GM19372 (cell line): Measurements from ENCODE around the gene ARHGEF6.

Source experiments
- ATAC-seq: cut with Tn5 transposase; IDR thresholded peaks from one replicate; pipeline ENCODE4 v1.9.1; 2021; ENCODE audit warnings: mild to moderate bottlenecking, low read depth, moderate library complexity; ENCODE audit not compliant: unreplicated experiment

The ARHGEF6 gene

DNA sequence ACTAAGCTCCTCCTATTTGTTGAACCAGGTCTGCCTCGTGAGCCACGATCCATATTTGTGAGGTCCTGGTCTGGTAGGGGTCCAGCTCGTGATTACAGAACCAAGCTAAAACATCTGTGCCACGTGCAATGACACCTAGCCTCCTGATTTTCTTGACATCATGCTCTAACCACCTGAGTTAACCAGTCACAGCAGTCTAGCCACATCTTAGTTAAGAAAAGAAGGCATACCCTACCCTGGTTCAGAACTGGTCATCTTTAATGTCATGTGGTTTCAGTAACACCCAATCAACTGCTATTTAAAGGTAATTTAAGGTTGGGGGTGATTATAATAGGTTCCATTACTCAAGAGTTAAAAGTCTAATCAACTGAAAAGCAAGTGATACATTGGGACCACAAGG is 28.4 kb downstream of the ARHGEF6 start:
- ATAC-seq, result no peak

DNA sequence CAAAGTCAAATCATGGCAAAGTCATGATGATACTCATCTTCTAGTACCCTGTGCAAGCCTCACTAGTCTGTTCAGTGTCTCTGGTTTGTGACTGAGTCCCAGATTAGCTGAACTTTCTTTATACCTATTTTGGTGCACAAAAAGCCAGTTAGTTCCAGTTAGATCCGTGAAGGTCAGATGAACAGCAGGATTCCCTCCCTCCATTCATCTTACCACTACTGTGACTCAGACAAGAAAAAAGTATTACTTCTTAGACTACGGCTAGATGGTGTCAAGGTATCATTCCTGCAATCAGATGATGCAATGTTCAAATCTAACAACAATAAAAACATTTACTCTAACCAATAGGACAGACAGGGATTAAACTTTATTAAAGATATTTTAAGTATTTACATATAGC is 30.4 kb downstream of the ARHGEF6 start:
- ATAC-seq, result no peak

DNA sequence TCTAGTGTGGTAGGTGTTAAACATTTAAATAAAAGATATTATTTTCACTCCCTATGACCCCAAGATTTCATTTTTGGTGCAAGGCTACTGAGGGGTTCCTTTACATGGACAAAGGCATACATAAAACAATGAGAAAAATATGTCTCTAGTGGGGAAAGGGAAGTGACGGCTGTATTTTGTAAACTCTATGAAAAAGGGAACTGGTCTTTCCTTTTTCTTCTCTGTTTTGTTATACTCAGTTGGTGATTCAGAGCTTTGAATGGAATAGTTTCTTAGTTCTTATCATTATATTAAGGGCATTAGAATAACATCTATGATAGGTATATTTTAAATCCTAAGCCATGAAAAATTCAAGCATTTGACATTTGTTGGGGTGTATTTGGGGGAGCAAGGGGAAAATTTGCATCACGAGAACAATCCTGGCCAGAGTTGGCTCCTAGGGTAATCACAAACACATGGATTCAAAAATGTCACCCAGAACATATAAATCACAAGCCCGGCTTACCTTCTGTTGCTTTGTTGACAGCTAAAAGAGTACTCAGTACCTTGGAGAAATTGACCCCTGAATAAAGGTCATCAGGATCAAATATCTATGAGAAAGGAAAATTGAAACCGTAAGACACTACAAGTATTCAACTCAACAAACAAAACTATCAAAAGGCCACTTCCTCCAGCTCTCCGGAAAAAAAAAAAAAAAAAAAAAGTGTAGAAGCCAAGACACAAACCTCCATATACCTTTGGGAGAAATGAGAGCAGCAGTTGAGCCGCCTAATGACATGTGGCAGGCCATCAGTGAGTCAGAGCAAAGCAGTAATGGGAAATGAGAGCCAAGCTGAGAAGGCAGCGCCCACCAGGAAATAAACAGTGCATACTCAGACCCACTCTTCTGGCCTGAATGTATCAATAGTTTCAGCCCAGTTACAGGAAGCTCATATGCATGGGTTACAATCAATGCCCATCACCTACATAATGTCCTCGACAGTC is 33.4 kb downstream of the ARHGEF6 start:
- no peak for ATAC-seq

DNA sequence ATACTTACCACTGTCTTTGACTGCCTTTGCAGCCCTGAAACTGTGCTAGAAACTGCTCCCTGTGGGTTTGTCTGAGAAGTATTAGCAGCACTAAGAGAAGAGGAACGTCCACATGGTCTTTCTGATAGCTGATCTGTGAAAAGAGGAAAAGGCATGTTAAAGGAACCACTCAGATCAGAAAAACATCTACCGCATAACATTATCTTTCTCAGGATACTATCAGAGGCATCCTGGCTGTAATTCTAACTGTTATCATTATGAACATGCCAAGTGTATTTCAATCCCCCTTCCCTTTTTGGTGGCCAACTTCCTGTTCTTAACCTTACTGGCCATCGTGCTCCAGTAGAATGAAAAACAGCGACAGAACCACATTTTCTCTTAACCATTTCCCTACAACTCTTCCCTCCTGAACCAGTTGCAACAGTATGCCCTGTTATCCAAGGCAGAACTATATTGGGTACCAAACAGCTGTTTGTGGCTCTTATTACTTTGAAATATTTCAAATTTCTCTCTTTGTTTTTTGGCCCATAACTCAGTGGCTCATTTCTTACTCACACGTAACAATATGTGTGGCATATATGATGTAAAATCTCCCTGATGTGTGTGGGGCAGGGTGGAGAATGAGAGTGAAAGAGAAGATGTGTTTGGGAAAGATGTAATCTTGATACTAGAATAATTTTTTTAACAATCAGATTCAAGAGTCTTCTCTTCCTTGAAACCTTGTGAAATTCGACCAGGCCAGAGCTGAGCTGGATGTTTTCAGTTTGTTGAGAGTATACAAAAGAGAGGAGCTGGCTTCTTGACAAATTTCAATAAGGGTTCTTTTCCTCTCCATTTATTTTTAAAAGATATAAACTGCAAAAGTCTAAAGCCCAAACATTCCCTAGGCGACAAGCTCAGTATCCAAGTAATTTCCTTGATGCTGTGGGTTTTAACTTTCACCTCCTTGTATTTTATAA is 35.2 kb downstream of the ARHGEF6 start:
- ATAC-seq, result no peak

DNA sequence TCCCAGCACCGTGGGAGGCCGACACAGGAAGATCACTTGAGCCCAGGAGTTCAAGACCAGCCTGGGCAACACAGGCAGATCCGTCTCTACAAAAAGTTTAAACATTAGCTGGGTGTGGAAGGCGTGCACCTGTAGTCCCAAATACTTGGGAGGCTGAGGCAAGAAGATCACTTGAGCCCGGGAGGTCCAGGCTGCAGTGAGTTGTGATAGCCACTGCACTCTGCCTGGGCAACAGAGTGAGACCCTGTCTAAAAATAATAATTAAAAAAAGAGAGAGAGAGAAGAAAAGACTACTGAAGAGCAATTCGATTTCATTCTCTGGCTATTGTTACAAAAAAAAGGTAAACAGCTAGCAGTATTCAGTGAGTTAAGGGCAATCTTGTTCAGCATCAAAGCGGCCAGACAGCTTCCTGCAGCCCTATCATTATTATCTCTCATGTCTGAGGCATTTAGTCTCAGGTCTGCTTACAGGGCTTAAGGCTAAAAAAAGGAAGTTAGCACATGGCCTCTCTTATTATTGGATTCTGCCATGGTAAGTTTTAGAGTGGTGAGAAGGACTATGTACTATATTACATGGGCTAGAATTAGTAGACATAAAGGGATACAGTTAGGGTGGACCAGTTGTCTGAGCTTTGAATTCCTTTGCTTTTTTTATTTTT is 37.9 kb downstream of the ARHGEF6 start:
- no peak for ATAC-seq

DNA sequence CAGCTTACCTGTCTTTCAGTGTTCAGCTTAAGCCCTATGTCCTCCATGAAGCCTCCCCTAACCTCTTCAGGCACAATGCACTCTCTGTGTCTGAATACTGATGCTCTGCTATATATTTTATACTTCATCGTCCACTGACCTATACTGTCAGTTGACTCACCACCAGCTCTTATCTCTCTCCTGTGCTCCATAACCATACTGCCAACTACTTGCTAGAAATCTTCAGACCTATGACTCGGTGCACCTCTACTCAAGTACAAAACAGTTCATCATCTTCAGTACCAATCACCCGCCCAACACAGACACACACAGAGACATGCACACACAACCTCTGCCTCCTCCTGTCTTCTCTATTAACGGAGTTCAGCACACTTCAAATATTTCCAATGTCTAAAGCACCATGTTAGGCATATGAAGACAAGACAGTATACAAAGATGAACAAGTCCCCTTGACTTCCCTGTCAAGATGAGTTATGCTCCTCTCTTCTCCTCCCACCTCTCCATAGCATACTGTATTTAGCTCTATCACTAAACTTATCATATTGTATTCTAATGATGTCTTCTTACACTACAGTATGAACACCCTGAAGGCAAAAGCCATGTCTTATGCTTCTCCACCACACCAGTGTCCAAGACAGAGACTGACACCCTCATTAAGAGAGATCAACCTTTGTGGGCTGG is 42.5 kb downstream of the ARHGEF6 start:
- no peak for ATAC-seq

DNA sequence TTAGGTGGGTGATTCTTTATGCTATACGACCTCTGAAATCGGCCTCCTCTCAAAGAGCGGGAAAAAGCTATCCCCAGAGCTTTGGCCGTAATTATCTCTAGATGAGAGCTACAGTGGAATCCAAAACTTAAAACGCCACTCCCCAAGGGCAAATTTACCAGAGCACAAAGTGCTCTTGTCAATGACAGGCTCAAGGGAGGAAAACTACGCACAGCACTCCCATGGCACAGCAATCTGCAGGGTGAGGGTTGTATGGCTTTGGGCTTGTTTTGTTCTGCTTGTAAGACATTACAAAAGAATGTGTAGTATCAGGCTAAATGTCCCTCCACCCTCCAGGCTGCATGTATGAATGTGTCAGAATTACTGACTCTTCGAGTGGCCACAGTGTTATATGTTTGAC is 44.0 kb downstream of the ARHGEF6 start:
- no peak for ATAC-seq

DNA sequence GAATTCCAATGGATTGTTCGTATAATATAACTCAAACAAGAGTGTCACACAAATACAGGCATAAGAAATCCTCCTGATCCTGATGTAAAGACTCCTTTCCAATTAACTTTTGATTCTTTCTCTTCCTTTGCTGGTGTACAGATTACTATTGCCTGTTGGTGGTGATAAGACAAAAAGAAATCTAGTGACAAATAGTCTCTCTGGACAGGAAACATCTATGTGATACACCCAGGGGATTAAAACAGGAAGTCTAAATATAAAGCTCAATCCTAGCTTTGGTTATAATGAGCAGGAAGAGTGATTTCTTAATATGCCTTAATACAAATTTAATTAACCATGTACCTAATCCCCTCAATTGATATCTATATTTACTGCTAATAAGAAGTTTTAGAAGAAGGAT is 45.1 kb downstream of the ARHGEF6 start:
- no peak for ATAC-seq

DNA sequence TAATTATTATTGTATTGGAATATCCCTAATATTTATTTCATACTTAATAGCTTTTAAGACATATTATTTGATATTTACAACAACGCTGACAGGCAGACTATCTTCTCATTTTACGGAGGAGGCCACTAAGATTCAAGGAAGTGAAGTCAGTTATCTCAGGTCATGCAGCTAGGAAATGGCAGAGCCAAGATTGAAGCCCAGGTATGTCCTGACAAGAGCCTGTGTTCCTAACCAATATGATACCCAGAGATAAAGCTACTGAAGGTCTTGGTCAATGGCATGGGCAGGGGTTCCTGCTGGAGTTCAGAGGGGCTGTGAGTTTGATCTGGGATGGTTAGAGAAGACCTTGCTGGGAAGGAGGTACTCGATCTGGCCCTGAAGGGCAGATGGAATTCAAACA is 47.1 kb downstream of the ARHGEF6 start:
- no peak for ATAC-seq

DNA sequence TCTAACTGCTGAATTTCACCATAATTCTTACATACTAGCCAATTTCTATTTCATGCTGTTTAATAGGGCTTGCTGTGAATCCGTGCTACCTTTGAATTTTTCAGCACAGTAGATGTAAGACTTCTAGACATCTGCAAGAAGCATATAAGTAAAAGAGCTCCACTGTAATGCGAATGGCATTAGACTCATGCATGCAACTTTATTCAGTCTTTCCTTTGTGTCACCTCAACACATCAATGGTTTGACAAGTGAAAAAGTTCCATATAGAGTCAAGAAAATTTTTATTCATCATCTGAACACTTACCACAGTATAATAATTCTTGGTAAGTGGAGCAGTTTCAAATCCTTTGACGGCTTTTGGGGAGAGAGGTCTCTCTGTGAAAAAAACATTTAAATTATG is 48.9 kb downstream of the ARHGEF6 start:
- ATAC-seq, result no peak

DNA sequence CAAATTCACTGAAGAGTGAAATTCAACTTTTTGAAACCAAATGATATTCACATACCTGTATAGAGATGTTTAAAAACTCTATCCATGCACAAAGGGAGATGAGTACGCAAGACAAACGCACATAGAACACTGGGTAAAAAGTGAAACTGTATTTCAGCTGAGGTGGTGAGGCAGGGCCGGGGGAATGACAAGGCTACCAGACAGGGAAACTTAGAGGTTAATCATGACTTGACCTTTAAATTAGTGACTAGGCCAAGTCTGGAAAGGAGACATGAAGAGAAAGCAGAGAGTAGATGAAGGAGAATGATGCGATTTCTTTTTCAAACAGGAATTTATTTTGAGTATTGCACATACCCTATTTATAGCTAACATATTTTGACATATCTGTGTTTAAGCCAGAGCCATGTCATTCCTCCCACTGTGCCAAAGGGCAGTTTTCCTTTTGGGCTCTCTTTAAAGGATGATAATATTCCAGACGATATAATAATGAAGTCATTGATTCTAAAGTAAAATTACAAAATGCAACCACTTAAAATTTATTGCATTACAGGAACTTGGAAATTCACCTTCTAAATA is 49.4 kb downstream of the ARHGEF6 start:
- no peak for ATAC-seq

DNA sequence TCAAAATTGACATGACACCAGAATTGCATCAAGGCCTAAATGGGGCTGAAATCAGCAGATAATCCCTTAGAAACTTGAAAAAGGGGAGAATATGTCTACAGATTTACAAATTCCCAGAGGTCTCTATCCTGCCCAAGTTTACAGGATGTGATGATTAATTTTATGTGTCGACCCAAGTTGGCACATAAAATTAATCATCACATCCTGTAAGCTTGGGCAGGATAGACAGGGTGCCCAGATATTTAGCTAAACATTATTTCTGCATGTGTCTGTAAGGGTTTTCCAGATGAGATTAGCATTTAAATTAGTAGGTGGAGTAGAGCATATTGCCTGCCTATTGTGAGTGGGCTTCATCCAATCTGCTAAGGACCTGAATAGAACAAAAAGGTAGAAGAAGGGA is 52.3 kb downstream of the ARHGEF6 start:
- ATAC-seq, result no peak

DNA sequence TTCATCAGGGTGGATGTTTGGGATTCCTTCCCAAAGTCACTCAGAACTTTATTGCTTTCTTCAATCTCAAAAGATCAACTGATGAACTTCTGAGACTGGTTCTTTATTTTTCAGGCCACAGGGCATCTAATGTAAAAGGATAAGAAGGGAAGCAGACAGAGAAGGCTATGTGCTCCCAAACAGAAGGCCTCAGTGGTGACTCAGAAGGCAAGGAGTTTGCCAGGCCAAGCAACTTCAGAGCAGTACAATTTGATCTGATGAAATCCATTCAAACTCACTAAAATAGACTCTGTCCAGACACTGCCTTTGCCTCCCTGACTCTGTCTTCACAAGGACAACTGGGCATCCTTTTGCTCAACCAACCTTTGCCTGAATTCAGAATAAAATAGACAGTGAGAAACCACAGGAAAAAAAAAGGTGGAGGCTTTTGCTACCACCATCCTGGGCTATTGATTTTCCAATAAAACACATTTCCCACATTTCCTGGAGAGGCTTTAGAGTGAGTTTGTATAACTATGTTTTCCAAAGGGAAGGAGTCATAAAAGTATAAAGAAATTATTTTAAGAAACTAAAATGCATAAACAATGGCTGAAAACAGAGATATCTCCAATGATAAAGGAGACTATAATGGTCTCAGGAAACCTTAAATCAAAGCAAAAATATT is 55.2 kb downstream of the ARHGEF6 start:
- ATAC-seq, result no peak

DNA sequence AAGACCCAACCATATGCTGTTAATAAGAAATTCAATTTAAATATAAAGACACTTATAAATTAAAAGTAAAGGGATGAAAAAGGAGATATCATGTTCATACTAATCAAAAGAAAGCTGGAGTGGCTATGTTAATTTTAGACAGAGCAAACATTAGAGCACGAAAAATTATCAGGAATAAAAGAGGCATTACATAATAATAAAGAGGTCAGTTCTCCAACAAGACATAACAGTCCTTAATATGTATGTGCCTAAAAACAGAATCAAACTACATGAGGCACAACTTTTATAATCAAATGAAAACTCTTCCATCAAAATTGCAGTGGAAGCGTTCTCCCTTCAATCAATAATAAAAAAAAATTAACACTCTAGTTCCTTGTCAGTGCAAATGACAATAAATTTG is 62.6 kb downstream of the ARHGEF6 start:
- ATAC-seq, result no peak

DNA sequence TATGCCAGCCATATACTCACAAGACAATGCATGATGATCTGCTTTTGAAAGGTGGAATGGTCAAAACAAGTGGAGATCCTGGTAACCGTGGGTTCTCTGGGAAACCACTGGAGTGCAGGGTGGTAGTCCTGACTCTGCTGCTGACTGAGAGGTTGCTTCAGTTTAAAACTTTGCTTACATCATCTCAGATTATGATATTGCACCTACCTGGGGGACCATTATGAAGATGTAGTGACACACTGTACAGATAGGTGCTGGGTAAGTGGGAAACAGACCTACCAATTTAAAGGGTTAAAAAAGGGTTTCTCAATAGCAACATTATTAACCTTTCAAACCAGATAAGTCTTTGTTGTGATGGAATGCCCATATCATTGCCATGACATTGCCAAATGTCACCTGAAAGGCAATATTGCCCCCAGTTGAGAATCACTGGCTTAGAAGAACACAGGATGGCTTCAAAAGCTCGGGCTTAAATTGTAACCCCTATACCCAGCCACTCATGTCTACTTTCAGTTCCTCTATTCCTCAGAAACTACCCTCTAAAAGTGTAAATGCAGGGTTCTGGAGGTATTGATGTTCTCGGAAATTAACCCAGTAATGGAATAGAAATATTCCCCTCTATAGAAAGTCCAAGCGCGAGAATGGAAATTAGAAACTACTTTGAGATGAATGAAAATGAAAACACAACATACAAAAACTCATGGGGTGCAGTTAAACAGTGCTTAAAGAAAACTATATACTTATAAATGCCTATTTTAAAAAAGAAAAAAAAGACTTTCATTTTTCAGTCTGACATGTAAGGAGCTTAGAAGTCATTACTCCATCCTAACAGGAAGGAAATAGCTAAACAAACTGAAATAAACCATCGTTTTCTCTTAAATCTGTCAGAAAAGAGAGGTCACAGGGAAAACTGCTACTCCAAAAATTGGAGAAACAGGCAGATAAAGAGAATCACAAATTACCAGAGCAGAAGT is 65.8 kb downstream of the ARHGEF6 start:
- peak; percentile 79 for ATAC-seq

DNA sequence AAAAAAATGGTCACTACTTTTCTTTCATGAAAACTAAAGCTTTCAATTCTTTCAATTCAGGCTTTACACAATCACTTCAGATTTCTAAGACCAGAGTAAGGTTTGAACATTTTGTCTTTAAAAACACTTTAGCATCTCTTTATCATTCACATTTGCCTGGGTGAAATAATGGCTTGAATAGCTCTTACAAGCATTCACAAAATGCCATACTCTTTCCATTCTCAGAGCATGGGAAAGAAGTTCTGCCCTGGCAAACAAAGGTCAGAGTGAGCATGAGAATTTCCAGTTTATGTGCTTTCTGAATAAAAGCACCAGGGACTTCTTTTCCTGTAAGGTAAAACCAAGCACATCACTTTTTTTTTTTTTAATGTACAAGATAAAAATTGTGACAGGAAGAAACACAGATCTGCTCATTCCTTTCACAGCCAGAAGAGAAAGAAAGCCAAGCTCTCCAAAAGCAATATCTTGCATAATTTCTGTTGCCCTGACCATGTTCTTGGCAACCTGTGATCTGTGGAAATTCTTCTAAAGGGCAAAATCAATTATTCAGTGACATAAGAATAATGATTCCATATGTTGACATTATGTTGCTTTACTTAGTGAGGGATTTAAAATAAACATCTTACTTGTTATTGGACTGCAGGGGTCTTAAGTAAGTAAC is 68.0 kb downstream of the ARHGEF6 start:
- no peak for ATAC-seq

DNA sequence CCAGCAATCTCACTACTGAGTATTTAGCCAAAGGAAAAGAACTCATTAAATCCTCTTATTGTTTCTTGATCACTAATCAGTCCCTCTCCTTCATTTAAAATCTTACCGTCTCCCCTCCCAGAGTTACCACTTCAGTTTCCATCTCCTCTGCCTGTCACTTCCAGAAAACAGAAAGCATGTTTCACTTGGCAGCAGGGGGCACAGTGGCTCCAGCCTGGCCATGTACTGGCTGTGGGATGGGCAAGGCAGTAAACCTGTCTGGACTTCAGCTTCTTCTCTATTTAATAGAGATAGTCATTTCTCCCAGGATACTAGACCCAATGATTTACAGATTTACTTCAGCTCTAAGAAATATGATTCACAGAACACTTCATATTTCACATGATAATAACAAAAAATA is 69.6 kb downstream of the ARHGEF6 start:
- ATAC-seq, result no peak
